Measurements from ENCODE around the gene PHB1.

Gene PHB1

GRCh38 chr17:49384951-49385350 lies 29.7 kb downstream of the PHB1 start:
- DNase-seq (ENCODE audit: low read depth), result no peak
- H3K4me3 ChIP-seq (ENCODE audit: low read depth, low read length), result no peak overlapping the region
- no peak for TF ChIP-seq CTCF (IDR thresholded peaks at IDR 0.05; ENCODE audit: insufficient read depth, low read depth, low read length, missing control alignments)

GRCh38 chr17:49383060-49383459 lies 31.6 kb downstream of the PHB1 start:
- no peak overlapping the region for H3K4me3 ChIP-seq (ENCODE audit: low read depth, low read length)
- TF ChIP-seq CTCF (IDR thresholded peaks at IDR 0.05; ENCODE audit: insufficient read depth, low read depth, low read length, missing control alignments), result no peak
- no peak for DNase-seq (ENCODE audit: low read depth)

DNA sequence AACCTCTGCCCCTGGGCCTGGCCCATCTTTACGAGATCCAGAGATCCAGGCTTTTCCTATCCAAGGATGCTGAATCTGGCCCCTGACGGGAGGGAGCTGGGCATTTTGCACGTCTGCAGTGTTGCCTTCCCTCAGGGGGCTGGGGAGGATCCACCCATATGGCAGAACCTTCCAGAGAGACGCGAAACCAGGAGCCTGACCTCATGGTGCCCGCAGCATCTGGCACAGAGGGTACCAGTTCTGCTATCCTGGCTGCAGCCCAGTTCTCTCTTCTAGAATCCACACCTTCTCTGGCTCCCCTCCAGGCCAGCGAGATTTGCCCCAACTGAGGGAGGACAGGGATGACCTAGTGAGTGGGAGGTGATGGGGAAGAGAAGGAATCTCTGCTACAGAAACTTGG lies 32.1 kb downstream of the PHB1 start:
- no peak for TF ChIP-seq CTCF (IDR thresholded peaks at IDR 0.05; ENCODE audit: insufficient read depth, low read depth, low read length, missing control alignments)
- H3K4me3 ChIP-seq (ENCODE audit: low read depth, low read length), result no peak overlapping the region
- DNase-seq (ENCODE audit: low read depth), result no peak

GRCh38 chr17:49381793-49382192 lies 32.9 kb downstream of the PHB1 start:
- H3K4me3 ChIP-seq (ENCODE audit: low read depth, low read length), result no peak overlapping the region
- no peak for DNase-seq (ENCODE audit: low read depth)
- TF ChIP-seq CTCF (IDR thresholded peaks at IDR 0.05; ENCODE audit: insufficient read depth, low read depth, low read length, missing control alignments), result no peak

DNA sequence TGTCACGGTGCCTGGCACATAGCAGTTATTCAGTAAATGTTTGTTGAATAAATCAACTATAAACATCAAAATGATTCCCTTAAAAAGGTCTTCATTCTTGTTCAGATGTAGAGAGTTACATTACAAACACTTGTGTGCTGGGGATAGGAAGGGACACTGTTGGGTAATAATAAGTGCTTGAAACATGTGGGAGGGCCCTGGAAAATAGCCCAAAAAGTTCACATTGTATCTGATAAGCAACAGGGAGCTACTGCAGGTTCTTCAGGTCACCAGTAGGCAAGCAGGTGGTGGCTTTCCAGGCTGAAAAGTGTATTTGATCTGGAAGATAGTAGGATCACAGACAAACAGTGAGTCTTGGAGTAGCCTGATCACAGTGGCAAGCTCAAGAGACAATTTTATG lies 33.6 kb downstream of the PHB1 start:
- no peak for DNase-seq (ENCODE audit: low read depth)
- H3K4me3 ChIP-seq (ENCODE audit: low read depth, low read length), result no peak overlapping the region
- no peak for TF ChIP-seq CTCF (IDR thresholded peaks at IDR 0.05; ENCODE audit: insufficient read depth, low read depth, low read length, missing control alignments)

GRCh38 chr17:49379926-49380325 lies 34.8 kb downstream of the PHB1 start:
- no peak for DNase-seq (ENCODE audit: low read depth)
- no peak for TF ChIP-seq CTCF (IDR thresholded peaks at IDR 0.05; ENCODE audit: insufficient read depth, low read depth, low read length, missing control alignments)
- H3K4me3 ChIP-seq (ENCODE audit: low read depth, low read length), result no peak overlapping the region

DNA sequence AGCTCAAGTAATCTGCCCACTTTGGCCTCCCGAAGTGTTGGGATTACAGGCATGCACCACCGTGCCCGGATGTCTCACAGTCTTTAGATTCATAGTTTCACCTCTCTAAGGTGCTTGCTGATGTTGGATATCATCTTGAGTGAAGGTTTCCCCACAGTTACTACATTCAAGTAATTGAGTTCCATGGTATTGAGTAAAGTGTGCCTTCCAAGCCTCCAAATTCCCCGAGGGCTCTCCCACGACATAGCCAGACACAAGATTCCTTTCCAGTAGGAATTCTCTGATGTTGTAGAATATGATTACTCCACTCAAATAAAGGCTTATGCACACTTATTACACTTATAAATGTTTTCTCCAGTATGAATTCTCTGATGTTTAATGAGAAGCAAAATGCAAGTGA lies 36.4 kb downstream of the PHB1 start:
- TF ChIP-seq CTCF (IDR thresholded peaks at IDR 0.05; ENCODE audit: insufficient read depth, low read depth, low read length, missing control alignments), result no peak
- no peak for DNase-seq (ENCODE audit: low read depth)
- no peak overlapping the region for H3K4me3 ChIP-seq (ENCODE audit: low read depth, low read length)
